Epithelial cell of proximal tubule (primary cell): ENCODE data around the gene LKAAEAR1. TPM values are rescaled to one million over a fixed set of nuclear protein-coding genes. Genes with fewer than 3 reads are reported as not detected.

Experiments
- DNase-seq: peaks from one replicate; pipeline ENCODE4 v3.0.0-alpha.2; 2011; ENCODE audit warnings: low read depth
- H3K4me3 ChIP-seq: 2 replicates; pipeline ENCODE4 v1.5.1; 2011; ENCODE audit warnings: low read depth, mild to moderate bottlenecking, low read length
- CTCF ChIP-seq: conservative IDR thresholded peaks from 2 replicates; pipeline ENCODE4 v1.5.1; 2012; ENCODE audit warnings: low read depth, mild to moderate bottlenecking, low read length
- total RNA-seq: library from RNA; depleted of rRNA; stranded (reverse); fragments of >200 nt; gene quantifications from 2 replicates; pipeline ENCODE4 v1.2.3, GENCODE V29; 2015

Gene LKAAEAR1
- total RNA-seq, 1 donor from 2014 or later: not detected

GRCh38 chr20:64108731-64109681 lies 24.8 kb upstream of the LKAAEAR1 start:
- no peak for DNase-seq
- no peak for TF ChIP-seq CTCF
- no peak overlapping the region for H3K4me3 ChIP-seq

- no peak for TF ChIP-seq CTCF
- no peak for DNase-seq
- H3K4me3 ChIP-seq: no peak overlapping the region
Observed at GRCh38 chr20:64107736-64108457, 23.7 kb upstream of the LKAAEAR1 start.

GRCh38 chr20:64106981-64107735 lies 23.0 kb upstream of the LKAAEAR1 start, which contains the start of gene NPBWR2:
Gene NPBWR2 (minus strand): TSS chr20:64107565. CDS start chr20:64106831, 734 bp downstream.
- TF ChIP-seq CTCF: no peak
- no peak for DNase-seq
- no peak within 1 kb of the TSS for H3K4me3 ChIP-seq

GRCh38 chr20:64106435-64106961 lies 22.3 kb upstream of the LKAAEAR1 start:
- no peak overlapping the region for H3K4me3 ChIP-seq
- DNase-seq: no peak
- TF ChIP-seq CTCF: no peak

GRCh38 chr20:64105846-64106434 lies 21.7 kb upstream of the LKAAEAR1 start:
- no peak for TF ChIP-seq CTCF
- no peak for DNase-seq
- no peak overlapping the region for H3K4me3 ChIP-seq
